ENCODE results near the gene PRDM1. TPM values are rescaled to one million over a fixed set of nuclear protein-coding genes. Genes with fewer than 3 reads are reported as not detected.
A peak's percentile ranks its signal among the peaks of the same experiment; 100 is the strongest.

PRDM1 gene
- total RNA-seq, 4 donors from 2014 or later: 18.3 to 75.8 (median 35.4) TPM

DNA sequence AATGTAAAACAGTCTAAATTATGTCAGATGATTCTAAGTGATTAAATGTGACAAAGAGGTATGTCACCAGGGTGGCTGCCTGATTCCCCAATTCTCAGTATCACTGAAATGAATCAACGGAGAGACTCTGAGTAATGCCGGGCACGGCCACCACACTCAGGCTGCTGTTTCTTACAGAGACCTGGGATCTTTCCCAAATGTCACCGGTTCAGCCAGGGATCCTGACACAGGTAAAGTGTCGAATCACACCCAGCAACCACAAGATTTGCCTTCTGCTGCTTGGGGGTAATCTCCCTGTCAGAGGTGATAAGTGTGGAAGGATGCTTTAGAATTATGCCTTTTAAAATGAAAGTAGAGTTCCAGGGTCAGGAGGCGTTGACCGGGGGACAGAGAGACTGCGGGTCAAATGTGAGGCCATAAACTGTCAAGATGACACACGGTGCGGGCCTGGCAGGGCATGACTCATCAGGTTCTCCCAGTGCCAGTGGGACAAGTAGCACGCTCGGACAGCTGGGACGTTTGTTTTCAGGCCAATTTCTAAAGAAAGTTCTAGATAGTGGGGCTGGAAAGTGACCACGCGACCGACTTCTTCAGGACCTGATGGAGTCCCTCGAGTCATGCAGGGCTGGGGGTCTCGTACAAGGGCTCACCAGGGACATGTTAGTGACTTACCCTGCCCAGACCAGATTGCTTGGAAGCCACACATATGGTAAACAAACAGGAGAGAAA lies 48.9 kb downstream of the PRDM1 start:
- Histone ChIP-seq H3K4me3 (no peak overlapping the region), H3K9me3 (no peaks in the 10 kb centered on the region), H3K36me3 (no peaks in the 10 kb centered on the region), H3K4me1 (peaks cover 0 to 27% (median 4%) of the 10 kb centered on the region in 3 donors), H3K27me3 (no peaks in the 10 kb centered on the region), H3K27ac (peak overlapping the region; percentile 53 to 84 (median 70))
- intact Hi-C loops (cut with DNase I): no loop called here
- DNase-seq: no peak
- 68 to 72% methylated on average over 16 to 17 of the region's 18 CpGs for WGBS, 2 donors
- TF ChIP-seq POLR2A (IDR thresholded peaks at IDR 0.05): no peak
- TF ChIP-seq, protein P1, sequence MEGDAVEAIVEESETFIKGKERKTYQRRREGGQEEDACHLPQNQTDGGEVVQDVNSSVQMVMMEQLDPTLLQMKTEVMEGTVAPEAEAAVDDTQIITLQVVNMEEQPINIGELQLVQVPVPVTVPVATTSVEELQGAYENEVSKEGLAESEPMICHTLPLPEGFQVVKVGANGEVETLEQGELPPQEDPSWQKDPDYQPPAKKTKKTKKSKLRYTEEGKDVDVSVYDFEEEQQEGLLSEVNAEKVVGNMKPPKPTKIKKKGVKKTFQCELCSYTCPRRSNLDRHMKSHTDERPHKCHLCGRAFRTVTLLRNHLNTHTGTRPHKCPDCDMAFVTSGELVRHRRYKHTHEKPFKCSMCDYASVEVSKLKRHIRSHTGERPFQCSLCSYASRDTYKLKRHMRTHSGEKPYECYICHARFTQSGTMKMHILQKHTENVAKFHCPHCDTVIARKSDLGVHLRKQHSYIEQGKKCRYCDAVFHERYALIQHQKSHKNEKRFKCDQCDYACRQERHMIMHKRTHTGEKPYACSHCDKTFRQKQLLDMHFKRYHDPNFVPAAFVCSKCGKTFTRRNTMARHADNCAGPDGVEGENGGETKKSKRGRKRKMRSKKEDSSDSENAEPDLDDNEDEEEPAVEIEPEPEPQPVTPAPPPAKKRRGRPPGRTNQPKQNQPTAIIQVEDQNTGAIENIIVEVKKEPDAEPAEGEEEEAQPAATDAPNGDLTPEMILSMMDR (IDR thresholded peaks at IDR 0.05): no peak

- TF ChIP-seq POLR2A (IDR thresholded peaks at IDR 0.05): no peak
- TF ChIP-seq, protein P1 (IDR thresholded peaks at IDR 0.05): no peak
- Histone ChIP-seq H3K27me3 (no peaks in the 10 kb centered on the region), H3K36me3 (no peaks in the 10 kb centered on the region), H3K27ac (peak overlapping the region in 2 of 4 donors; percentile 64 to 84), H3K9me3 (no peaks in the 10 kb centered on the region), H3K4me1 (peaks cover 0 to 23% (median 4%) of the 10 kb centered on the region in 3 donors), H3K4me3 (no peak overlapping the region)
- no peak for DNase-seq
- intact Hi-C loops (cut with DNase I): no loop called here
- WGBS, 2 donors: 88 to 91% methylated on average over 10 to 15 of the region's 16 CpGs
Observed at GRCh38 chr6:106135911-106136571, 49.9 kb downstream of the PRDM1 start.

DNA sequence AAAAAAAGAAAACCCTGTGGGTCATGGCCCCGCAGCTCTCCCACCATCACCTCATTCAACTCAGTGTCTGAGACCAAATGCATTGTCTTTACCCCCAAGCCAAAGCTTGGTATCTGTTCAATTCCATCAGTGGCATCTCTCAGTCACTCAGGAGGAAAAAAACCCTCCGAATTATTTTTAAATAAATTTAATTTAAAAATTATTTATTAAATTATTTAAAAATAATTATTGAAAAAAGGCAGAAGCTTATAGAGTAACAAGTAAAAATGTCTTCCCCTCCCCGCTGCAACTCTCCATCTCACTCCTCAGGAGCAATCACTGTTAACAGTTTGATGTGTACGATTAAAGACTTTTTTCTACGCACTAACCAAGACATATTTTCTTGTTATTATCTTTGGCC lies 50.7 kb downstream of the PRDM1 start:
- Histone ChIP-seq H3K27ac (no peak overlapping the region), H3K36me3 (no peaks in the 10 kb centered on the region), H3K27me3 (no peaks in the 10 kb centered on the region), H3K9me3 (no peaks in the 10 kb centered on the region), H3K4me1 (peaks cover 0 to 26% (median 5%) of the 10 kb centered on the region in 3 donors), H3K4me3 (no peak overlapping the region)
- DNase-seq: no peak
- WGBS, 2 donors: 93 to 96% methylated on average over 5 of the region's 5 CpGs
- intact Hi-C loops (cut with DNase I): no loop called here
- TF ChIP-seq, protein P1 (IDR thresholded peaks at IDR 0.05): no peak
- no peak for TF ChIP-seq POLR2A (IDR thresholded peaks at IDR 0.05)

DNA sequence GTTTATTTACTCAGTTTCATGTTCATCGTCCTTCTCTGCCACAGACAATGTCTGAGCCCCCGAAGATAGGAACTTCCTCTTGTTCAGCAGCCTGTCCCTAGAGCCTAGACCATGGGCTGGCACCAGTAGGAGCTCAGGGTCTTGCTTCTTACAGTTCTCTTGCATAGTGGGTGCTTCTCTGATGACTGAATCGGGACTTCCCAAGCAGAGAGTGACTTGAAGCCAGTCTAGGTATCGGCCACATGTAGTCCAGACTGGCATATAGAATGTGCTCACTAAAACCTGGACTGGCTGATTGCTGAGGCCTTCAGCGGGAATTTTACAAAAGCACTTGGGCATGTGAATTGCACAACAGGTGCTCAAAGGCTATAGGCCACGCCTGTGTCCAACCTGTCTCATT lies 52.0 kb downstream of the PRDM1 start:
- no peak for DNase-seq
- TF ChIP-seq, protein P1 (IDR thresholded peaks at IDR 0.05): no peak
- TF ChIP-seq POLR2A (IDR thresholded peaks at IDR 0.05): no peak
- no peak overlapping the region for H3K4me3 ChIP-seq
- 68 to 75% methylated on average over 4 to 6 of the region's 6 CpGs for WGBS, 2 donors
- intact Hi-C loops (cut with DNase I): no loop called here
- H3K27ac ChIP-seq: no peak overlapping the region
- no peaks in the 10 kb centered on the region for H3K9me3 ChIP-seq
- H3K4me1 ChIP-seq: peaks cover 0 to 38% (median 10%) of the 10 kb centered on the region in 3 donors
- no peaks in the 10 kb centered on the region for H3K36me3 ChIP-seq
- H3K27me3 ChIP-seq: no peaks in the 10 kb centered on the region

Data from esophagus squamous epithelium (tissue), 5 donors.